ENCODE results near the gene PRRG3.

The PRRG3 gene

GRCh38 chrX:151746502-151746901, 51.2 kb downstream of the PRRG3 start:
- no peak for DNase-seq

GRCh38 chrX:151750511-151750910, 55.3 kb downstream of the PRRG3 start:
- no peak for DNase-seq

- no peak for DNase-seq
Measured at GRCh38 chrX:151752847-151753246, 57.6 kb downstream of the PRRG3 start.

- no peak for DNase-seq
Measured at GRCh38 chrX:151753313-151754046, 58.2 kb downstream of the PRRG3 start.

GRCh38 chrX:151754047-151754429, 58.8 kb downstream of the PRRG3 start:
- no peak for DNase-seq

- DNase-seq: no peak
Measured at GRCh38 chrX:151754641-151755215, 59.5 kb downstream of the PRRG3 start.
